ENCODE data around the gene TUNAR. TPM values are rescaled to one million over a fixed set of nuclear protein-coding genes. Genes with fewer than 3 reads are reported as not detected.

The TUNAR gene
- total RNA-seq, 1 experiment from 2014 or later, result 0.10 TPM

DNA sequence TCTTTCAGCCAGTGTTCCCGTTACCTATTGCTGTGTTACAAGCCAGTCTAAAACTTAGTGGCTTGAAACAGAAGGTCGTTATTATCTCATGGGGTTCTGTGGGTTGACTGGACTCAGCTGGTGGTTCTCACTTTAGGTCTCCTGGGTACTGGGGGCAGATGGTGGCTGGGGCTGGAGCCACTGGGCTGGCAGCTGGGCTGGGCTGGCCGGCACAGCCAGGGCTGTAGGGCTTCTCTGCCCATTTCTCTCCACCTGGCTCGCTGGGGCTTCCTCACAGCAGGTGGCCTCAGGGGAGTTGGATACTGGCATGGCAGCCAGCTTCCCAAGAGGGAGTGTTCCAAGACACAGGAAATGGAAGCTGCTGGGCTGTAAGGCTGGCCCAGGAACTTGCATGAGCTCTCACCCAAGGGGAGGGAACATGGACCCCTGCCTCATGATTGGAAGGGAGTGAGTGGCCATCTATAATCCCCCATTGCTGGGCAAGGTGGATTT lies 27.0 kb downstream of the TUNAR start:
- in situ Hi-C loops (cut with HindIII; ENCODE audit: low pct_unique_long_range_greater_than_20kb, low sequenced_read_pairs) (no loop called here), intact Hi-C loops (cut with micrococcal nuclease; ENCODE audit: unreplicated experiment) (no loop called here)
- TF ChIP-seq, protein P1, sequence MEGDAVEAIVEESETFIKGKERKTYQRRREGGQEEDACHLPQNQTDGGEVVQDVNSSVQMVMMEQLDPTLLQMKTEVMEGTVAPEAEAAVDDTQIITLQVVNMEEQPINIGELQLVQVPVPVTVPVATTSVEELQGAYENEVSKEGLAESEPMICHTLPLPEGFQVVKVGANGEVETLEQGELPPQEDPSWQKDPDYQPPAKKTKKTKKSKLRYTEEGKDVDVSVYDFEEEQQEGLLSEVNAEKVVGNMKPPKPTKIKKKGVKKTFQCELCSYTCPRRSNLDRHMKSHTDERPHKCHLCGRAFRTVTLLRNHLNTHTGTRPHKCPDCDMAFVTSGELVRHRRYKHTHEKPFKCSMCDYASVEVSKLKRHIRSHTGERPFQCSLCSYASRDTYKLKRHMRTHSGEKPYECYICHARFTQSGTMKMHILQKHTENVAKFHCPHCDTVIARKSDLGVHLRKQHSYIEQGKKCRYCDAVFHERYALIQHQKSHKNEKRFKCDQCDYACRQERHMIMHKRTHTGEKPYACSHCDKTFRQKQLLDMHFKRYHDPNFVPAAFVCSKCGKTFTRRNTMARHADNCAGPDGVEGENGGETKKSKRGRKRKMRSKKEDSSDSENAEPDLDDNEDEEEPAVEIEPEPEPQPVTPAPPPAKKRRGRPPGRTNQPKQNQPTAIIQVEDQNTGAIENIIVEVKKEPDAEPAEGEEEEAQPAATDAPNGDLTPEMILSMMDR (IDR thresholded peaks at IDR 0.05), result no peak
- no peak for TF ChIP-seq POLR2AphosphoS5 (IDR thresholded peaks at IDR 0.05; ENCODE audit: low read depth, low read length)
- no peak for TF ChIP-seq SIN3A (IDR thresholded peaks at IDR 0.05; ENCODE audit: borderline replicate concordance, insufficient read depth, low read depth, low read length)
- TF ChIP-seq REST (IDR thresholded peaks at IDR 0.05; ENCODE audit: insufficient read depth in 1 of 2, low read depth in 2 of 2, low read length in 1 of 2), result no peak
- no peak for TF ChIP-seq TCF7L2 (IDR thresholded peaks at IDR 0.05; ENCODE audit: low read depth, low read length)
- Histone ChIP-seq H3K9me3 (ENCODE audit: control insufficient read depth, insufficient read depth, low read depth, low read length) (no peaks in the 10 kb centered on the region), H3K36me3 (ENCODE audit: control insufficient read depth, insufficient read depth, low read length) (no peaks in the 10 kb centered on the region), H3K4me1 (ENCODE audit: control insufficient read depth, insufficient read depth, low read length) (no peaks in the 10 kb centered on the region), H3K27ac (ENCODE audit: low read length) (no peak overlapping the region), H3K4me3 (ENCODE audit: low read depth in 2 of 2, low read length in 2 of 2) (no peak overlapping the region), H3K27me3 (ENCODE audit: control insufficient read depth, insufficient read depth, low read length) (no peaks in the 10 kb centered on the region; the same call in 1 of the 2 replicates)
- no TSS peak for BruUV-seq (replicated peaks)
- DNase-seq (ENCODE audit: low read depth, low spot score) (no peak), ATAC-seq (no peak)
- POLR2A ChIA-PET, result no interaction called here
- CTCF ChIA-PET, result no interaction called here

DNA sequence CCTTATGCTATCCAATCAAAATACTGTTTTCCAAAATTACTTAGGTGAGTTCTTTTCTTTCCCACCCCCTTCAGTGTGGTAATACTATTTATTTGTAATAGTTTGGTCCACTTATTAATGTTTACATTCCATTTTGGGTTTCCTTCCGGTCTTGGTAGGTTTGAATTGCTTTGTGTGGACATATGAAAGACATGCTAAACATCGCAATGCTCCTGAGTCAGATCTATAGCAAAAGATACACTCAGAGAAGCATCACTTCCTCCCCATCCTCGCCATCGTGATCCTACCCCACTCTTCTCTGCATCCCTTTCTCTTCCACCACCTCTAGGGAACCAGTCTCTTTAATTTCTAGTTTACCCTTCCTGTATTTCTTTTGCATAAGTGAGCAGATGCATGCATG lies 30.0 kb downstream of the TUNAR start:
- ATAC-seq (no peak), DNase-seq (ENCODE audit: low read depth, low spot score) (no peak)
- CTCF ChIA-PET, result no interaction called here
- POLR2A ChIA-PET, result no interaction called here
- Histone ChIP-seq H3K9me3 (ENCODE audit: control insufficient read depth, insufficient read depth, low read depth, low read length) (no peaks in the 10 kb centered on the region), H3K36me3 (ENCODE audit: control insufficient read depth, insufficient read depth, low read length) (no peaks in the 10 kb centered on the region), H3K27me3 (ENCODE audit: control insufficient read depth, insufficient read depth, low read length) (no peaks in the 10 kb centered on the region), H3K4me1 (ENCODE audit: control insufficient read depth, insufficient read depth, low read length) (no peaks in the 10 kb centered on the region), H3K27ac (ENCODE audit: low read length) (no peak overlapping the region), H3K4me3 (ENCODE audit: low read depth in 2 of 2, low read length in 2 of 2) (no peak overlapping the region)
- in situ Hi-C loops (cut with HindIII; ENCODE audit: low pct_unique_long_range_greater_than_20kb, low sequenced_read_pairs) (no loop called here), intact Hi-C loops (cut with micrococcal nuclease; ENCODE audit: unreplicated experiment) (no loop called here)
- no TSS peak for BruUV-seq (replicated peaks)
- TF ChIP-seq REST (IDR thresholded peaks at IDR 0.05; ENCODE audit: insufficient read depth in 1 of 2, low read depth in 2 of 2, low read length in 1 of 2) (no peak), POLR2AphosphoS5 (IDR thresholded peaks at IDR 0.05; ENCODE audit: low read depth, low read length) (no peak)
- TF ChIP-seq, protein P1 (IDR thresholded peaks at IDR 0.05), result no peak
